Pulmonary artery endothelial cell (primary cell): ENCODE results near the gene PCDHGA8. TPM values are rescaled to one million over a fixed set of nuclear protein-coding genes. Genes with fewer than 3 reads are reported as not detected.
"Not testable (repeated sequence)": the region's sequence is repeated elsewhere in the genome, so short reads cannot be mapped to it uniquely, and the experiment has no call there.

Source experiments
- DNase-seq: peaks from one replicate; pipeline ENCODE4 v3.0.0-alpha.2; 2011; ENCODE audit warnings: low read depth, low spot score
- total RNA-seq: library from RNA; depleted of rRNA; stranded (reverse); fragments of >200 nt; gene quantifications from 2 replicates; pipeline ENCODE4 v1.2.3, GENCODE V29; 2014

The PCDHGA8 gene
- total RNA-seq, 1 donor from 2014 or later, result 0.46 TPM

DNA sequence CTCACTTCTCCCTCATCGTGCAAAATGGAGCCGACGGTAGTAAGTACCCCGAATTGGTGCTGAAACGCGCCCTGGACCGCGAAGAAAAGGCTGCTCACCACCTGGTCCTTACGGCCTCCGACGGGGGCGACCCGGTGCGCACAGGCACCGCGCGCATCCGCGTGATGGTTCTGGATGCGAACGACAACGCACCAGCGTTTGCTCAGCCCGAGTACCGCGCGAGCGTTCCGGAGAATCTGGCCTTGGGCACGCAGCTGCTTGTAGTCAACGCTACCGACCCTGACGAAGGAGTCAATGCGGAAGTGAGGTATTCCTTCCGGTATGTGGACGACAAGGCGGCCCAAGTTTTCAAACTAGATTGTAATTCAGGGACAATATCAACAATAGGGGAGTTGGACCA lies 38.9 kb downstream of the PCDHGA8 start:
- no peak for DNase-seq

DNA sequence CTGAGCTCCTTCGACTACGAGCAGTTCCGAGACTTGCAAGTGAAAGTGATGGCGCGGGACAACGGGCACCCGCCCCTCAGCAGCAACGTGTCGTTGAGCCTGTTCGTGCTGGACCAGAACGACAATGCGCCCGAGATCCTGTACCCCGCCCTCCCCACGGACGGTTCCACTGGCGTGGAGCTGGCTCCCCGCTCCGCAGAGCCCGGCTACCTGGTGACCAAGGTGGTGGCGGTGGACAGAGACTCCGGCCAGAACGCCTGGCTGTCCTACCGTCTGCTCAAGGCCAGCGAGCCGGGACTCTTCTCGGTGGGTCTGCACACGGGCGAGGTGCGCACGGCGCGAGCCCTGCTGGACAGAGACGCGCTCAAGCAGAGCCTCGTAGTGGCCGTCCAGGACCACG lies 39.9 kb downstream of the PCDHGA8 start:
- not testable (repeated sequence) for DNase-seq

DNA sequence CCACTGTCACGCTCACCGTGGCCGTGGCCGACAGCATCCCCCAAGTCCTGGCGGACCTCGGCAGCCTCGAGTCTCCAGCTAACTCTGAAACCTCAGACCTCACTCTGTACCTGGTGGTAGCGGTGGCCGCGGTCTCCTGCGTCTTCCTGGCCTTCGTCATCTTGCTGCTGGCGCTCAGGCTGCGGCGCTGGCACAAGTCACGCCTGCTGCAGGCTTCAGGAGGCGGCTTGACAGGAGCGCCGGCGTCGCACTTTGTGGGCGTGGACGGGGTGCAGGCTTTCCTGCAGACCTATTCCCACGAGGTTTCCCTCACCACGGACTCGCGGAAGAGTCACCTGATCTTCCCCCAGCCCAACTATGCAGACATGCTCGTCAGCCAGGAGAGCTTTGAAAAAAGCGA lies 40.3 kb downstream of the PCDHGA8 start:
- not testable (repeated sequence) for DNase-seq

GRCh38 chr5:141434006-141434405 lies 41.6 kb downstream of the PCDHGA8 start:
- no peak for DNase-seq

DNA sequence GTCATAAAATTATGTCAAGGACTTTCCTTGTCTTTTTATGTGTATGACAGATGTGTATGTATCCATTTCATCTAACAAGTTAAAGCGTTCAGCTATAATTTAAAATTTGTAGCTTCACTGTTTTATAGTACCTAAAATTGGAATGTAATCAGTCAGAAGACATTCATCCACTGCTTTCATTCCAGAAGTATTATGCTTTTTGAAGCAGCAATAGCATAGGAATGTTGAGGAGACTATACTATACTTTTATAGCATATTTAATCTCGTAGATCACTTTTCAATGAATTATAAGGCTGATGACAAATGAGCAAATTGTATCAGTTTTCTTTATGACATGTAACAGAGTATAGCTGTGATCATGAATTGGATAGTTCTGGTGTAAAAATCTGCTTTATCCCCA lies 44.8 kb downstream of the PCDHGA8 start:
- no peak for DNase-seq

DNA sequence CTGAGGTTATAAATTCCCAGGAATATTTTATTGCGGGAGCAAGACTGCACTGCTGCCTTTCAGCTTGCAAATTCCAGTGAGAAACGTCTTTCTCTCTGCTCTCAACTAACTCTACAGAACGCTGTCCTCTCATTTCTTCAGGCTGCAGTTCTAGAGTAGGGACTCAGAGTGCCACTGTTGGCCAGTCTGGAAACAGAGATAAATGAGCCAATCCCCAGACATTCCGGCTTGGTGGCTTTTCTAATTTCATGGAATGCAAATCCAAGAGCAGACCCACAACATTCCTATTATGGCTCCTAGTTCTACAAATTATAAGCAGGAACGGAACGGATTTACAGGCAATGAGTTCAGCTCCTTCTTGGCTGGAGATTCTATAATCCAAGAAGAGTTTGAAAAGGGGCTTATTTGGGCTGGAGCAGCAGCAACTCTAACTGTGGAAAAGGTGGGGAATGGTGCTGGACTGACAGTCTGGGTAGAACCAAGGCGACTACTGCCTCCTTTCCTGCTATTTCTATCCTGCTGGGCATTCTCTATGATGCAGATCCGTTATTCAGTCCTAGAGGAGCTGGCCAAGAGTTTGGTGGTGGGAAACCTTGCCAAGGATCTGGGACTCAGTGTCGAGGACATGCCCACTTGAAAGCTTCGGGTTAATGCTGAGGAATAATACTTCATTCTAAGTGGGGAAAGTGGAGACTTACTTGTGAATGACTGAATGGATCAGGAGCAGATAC lies 47.1 kb downstream of the PCDHGA8 start:
- no peak for DNase-seq

DNA sequence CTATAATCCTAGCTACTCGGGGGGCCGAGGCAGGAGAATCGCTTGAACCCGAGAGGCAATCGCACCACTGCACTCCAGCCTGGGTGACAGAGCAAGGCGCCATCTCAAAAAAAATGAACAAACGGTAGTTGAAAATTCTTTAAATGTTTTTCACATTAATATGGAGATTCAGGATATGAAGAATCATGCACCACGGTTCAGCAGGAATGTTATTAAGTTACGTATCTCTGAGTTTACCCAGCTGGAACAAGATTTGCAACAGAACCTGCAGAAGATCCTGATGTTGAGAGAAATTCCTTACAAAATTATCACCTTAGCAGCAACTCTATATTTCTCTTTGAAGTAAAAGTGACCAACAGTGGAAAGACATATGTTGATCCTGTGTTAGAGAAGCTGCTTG lies 47.9 kb downstream of the PCDHGA8 start:
- DNase-seq, result no peak

- no peak for DNase-seq
These were observed 49.2 kb downstream of the PCDHGA8 start for GRCh38 chr5:141441571-141442170.

Other genes starting within 250 kb of the PCDHGA8 start
- gene PCDHB6, start 242.6 kb upstream of the PCDHGA8 start, total RNA-seq, result 0.04 and 0.07 TPM in 2 replicates
- 0.28 and 0.40 TPM in 2 replicates for gene PCDHB7, start 220.0 kb upstream of the PCDHGA8 start, total RNA-seq
- 0.04 and 0.07 TPM in 2 replicates for gene PCDHB8, start 214.8 kb upstream of the PCDHGA8 start, total RNA-seq
- under 0.01 and 0.13 TPM in 2 replicates for gene PCDHB16, start 210.2 kb upstream of the PCDHGA8 start, total RNA-seq
- 0.04 and 0.07 TPM in 2 replicates for gene PCDHB9, start 205.5 kb upstream of the PCDHGA8 start, total RNA-seq
- 0.33 and 0.46 TPM in 2 replicates for gene PCDHB10, start 200.3 kb upstream of the PCDHGA8 start, total RNA-seq
- gene PCDHB11, start 193.0 kb upstream of the PCDHGA8 start, total RNA-seq, result 0.13 and 0.25 TPM in 2 replicates
- gene PCDHB12, start 183.9 kb upstream of the PCDHGA8 start, total RNA-seq, result 0.21 and 0.33 TPM in 2 replicates
- 0.33 and 0.99 TPM in 2 replicates for gene PCDHB13, start 178.7 kb upstream of the PCDHGA8 start, total RNA-seq
- 0.53 and 0.78 TPM in 2 replicates for gene PCDHB14, start 169.3 kb upstream of the PCDHGA8 start, total RNA-seq
- 0.26 and 0.95 TPM in 2 replicates for gene PCDHB15, start 147.2 kb upstream of the PCDHGA8 start, total RNA-seq
- gene SLC25A2, start 88.6 kb upstream of the PCDHGA8 start, total RNA-seq, result 0.13 and 0.32 TPM in 2 replicates
- 70.7 and 109 TPM in 2 replicates for gene TAF7, start 71.8 kb upstream of the PCDHGA8 start, total RNA-seq
- gene PCDHGA1, start 62.1 kb upstream of the PCDHGA8 start, total RNA-seq, result 0.20 and 0.28 TPM in 2 replicates
- gene PCDHGA2, start 53.9 kb upstream of the PCDHGA8 start, total RNA-seq, result 0.79 and 0.92 TPM in 2 replicates
- gene PCDHGA3, start 48.8 kb upstream of the PCDHGA8 start, total RNA-seq, result 0.21 and 0.26 TPM in 2 replicates
- gene PCDHGB1, start 42.5 kb upstream of the PCDHGA8 start, total RNA-seq, result 0.59 and 0.63 TPM in 2 replicates
- gene PCDHGA4, start 37.6 kb upstream of the PCDHGA8 start, total RNA-seq, result 2.0 and 3.5 TPM in 2 replicates
- gene PCDHGB2, start 32.6 kb upstream of the PCDHGA8 start, total RNA-seq, result 1.3 TPM in 2 replicates
- 0.35 and 0.40 TPM in 2 replicates for gene PCDHGA5, start 28.5 kb upstream of the PCDHGA8 start, total RNA-seq
- gene PCDHGB3, start 22.4 kb upstream of the PCDHGA8 start, total RNA-seq, result 1.3 and 1.6 TPM in 2 replicates
- gene PCDHGA6, start 18.7 kb upstream of the PCDHGA8 start, total RNA-seq, result 1.3 and 1.4 TPM in 2 replicates
- gene PCDHGA7, start 9.9 kb upstream of the PCDHGA8 start, total RNA-seq, result 0.59 and 0.95 TPM in 2 replicates
- gene PCDHGB4, start 4.9 kb upstream of the PCDHGA8 start, total RNA-seq, result 9.3 and 12.4 TPM in 2 replicates
- gene PCDHGB5, start 5.3 kb downstream of the PCDHGA8 start, total RNA-seq, result 8.7 and 12.3 TPM in 2 replicates
- 1.2 and 1.8 TPM in 2 replicates for gene PCDHGA9, start 10.1 kb downstream of the PCDHGA8 start, total RNA-seq
- 2.0 and 2.1 TPM in 2 replicates for gene PCDHGB6, start 15.4 kb downstream of the PCDHGA8 start, total RNA-seq
- 3.1 and 4.0 TPM in 2 replicates for gene PCDHGA10, start 20.4 kb downstream of the PCDHGA8 start, total RNA-seq
- gene PCDHGB7, start 25.0 kb downstream of the PCDHGA8 start, total RNA-seq, result 4.8 and 6.1 TPM in 2 replicates
- gene PCDHGA11, start 28.4 kb downstream of the PCDHGA8 start, total RNA-seq, result 8.7 and 11.1 TPM in 2 replicates
- 5.1 and 8.7 TPM in 2 replicates for gene PCDHGA12, start 37.9 kb downstream of the PCDHGA8 start, total RNA-seq
- 9.0 and 14.7 TPM in 2 replicates for gene PCDHGC3, start 83.3 kb downstream of the PCDHGA8 start, total RNA-seq
- gene PCDHGC4, start 92.4 kb downstream of the PCDHGA8 start, total RNA-seq, result 0.40 and 0.95 TPM in 2 replicates
- gene PCDHGC5, start 96.4 kb downstream of the PCDHGA8 start, total RNA-seq, result 0.33 and 0.53 TPM in 2 replicates
- 42.7 and 52.6 TPM in 2 replicates for gene DIAPH1, start 226.4 kb downstream of the PCDHGA8 start, total RNA-seq
- gene HDAC3, start 244.2 kb downstream of the PCDHGA8 start, total RNA-seq, result 44.7 and 57.3 TPM in 2 replicates
- 2.7 and 3.3 TPM in 2 replicates for gene RELL2, start 244.4 kb downstream of the PCDHGA8 start, total RNA-seq